HCT116 (cell line): ENCODE data around the gene DCDC2. TPM values are rescaled to one million over a fixed set of nuclear protein-coding genes. Genes with fewer than 3 reads are reported as not detected.

Experiments
- ATAC-seq: fragments of 200-7000 bp; cut with Tn5 transposase; 2 replicates; pipeline ENCODE4 v1.9.1; 2020; ENCODE audit warnings: mild to moderate bottlenecking, moderate library complexity
- BruUV-seq: library from RNA; stranded (reverse); fragments of 400-500 nt; replicated peaks from 2 replicates; lab custom pipeline; 2021; lab: Mats Ljungman, UMichigan
- CTCF ChIA-PET: fragments of 300-600 bp; sonication (Branson Sonifier 250); formaldehyde crosslinking; loops from one replicate; lab custom pipeline; 2021; ENCODE audit warnings: antibody characterized with exemption; lab: Charles Lee
- POLR2A ChIA-PET: fragments of 300-600, 350-600 bp; sonication (Branson Sonifier 250); formaldehyde crosslinking; loops from one replicate; lab custom pipeline; 2021; ENCODE audit warnings: antibody characterized with exemption; lab: Charles Lee
- RAD21 ChIA-PET, 2 experiments: fragments of 300-600 bp; sonication (Branson Sonifier 250); formaldehyde crosslinking; loops; one replicate each; lab custom pipeline; 2023; ENCODE audit warnings: low total read pairs in 2 of 2; ENCODE audit not compliant: uncharacterized antibody in 2 of 2, unreplicated experiment in 2 of 2, low non-redundant PET in 1 of 2; lab: Charles Lee
- DNase-seq: peaks from one replicate; pipeline ENCODE4 v3.0.0-alpha.2; 2010; ENCODE audit warnings: low read depth, low spot score
- H2AFZ ChIP-seq: fragments of 200-600 bp; shearing (Covaris generic), sonication (generic); 2 replicates; pipeline ENCODE4 v1.6.1; 2017; ENCODE audit warnings: low read depth, mixed run types, mixed read lengths, antibody characterized with exemption, low read length; ENCODE audit not compliant: poor library complexity, severe bottlenecking
- H3K27ac ChIP-seq: 2 replicates; pipeline ENCODE4 v1.5.1; 2012; ENCODE audit warnings: low read depth, low read length
- H3K27me3 ChIP-seq: fragments of 200-600 bp; sonication (generic); 2 replicates; pipeline ENCODE4 v1.6.1; 2016; ENCODE audit warnings: mixed run types, low read length, mixed read lengths; ENCODE audit not compliant: insufficient read depth
- H3K36me3 ChIP-seq, 2 experiments: fragments of 200-500 bp in 1 of 2; fragments of 200-600 bp in 1 of 2; sonication (Bioruptor generic) in 1 of 2; sonication (generic) in 1 of 2; 2 replicates each; pipeline versions ENCODE4 v1.5.1 to v1.6.1; 2014 to 2016; ENCODE audit warnings: low read length in 2 of 2, inconsistent platforms in 1 of 2, mixed read lengths in 1 of 2, mixed run types in 1 of 2; ENCODE audit not compliant: insufficient read depth in 2 of 2, control insufficient read depth in 1 of 2
- H3K4me1 ChIP-seq, 2 experiments: fragments of 200-600 bp in 1 of 2; sonication (generic) in 1 of 2; 2 replicates each; pipeline versions ENCODE4 v1.5.1 to v1.6.1; 2012 to 2017; ENCODE audit warnings: low read length in 2 of 2, inconsistent platforms in 1 of 2, mild to moderate bottlenecking in 1 of 2, mixed read lengths in 1 of 2, mixed run types in 1 of 2, moderate library complexity in 1 of 2; ENCODE audit not compliant: insufficient read depth in 2 of 2, control insufficient read depth in 1 of 2
- H3K4me2 ChIP-seq: fragments of 200-600 bp; sonication (generic); 2 replicates; pipeline ENCODE4 v1.6.1; 2017; ENCODE audit warnings: mixed run types, low read length, mixed read lengths
- H3K4me3 ChIP-seq, 2 experiments: fragments of 200-600 bp in 1 of 2; sonication (generic) in 1 of 2; replicated peaks in 1 of 2; 2 replicates each; pipeline ENCODE4 v1.5.1; 2011 to 2016; ENCODE audit warnings: low read length in 2 of 2, control low read depth in 1 of 2, low read depth in 1 of 2, mild to moderate bottlenecking in 1 of 2, mixed read lengths in 1 of 2, mixed run types in 1 of 2
- H3K79me2 ChIP-seq: fragments of 200-600 bp; sonication (generic); 2 replicates; pipeline ENCODE4 v1.6.1; 2017; ENCODE audit warnings: mild to moderate bottlenecking, mixed run types, low read length, moderate library complexity, mixed read lengths; ENCODE audit not compliant: insufficient read depth
- H3K9ac ChIP-seq: fragments of 200-600 bp; sonication (generic); 2 replicates; pipeline ENCODE4 v1.6.1; 2016; ENCODE audit warnings: low read length, mixed read lengths
- H3K9me2 ChIP-seq: fragments of 200-600 bp; sonication (generic), shearing (Covaris generic); 2 replicates; pipeline ENCODE4 v1.6.1; 2017; ENCODE audit warnings: mixed run types, mild to moderate bottlenecking, moderate library complexity; ENCODE audit not compliant: insufficient read depth
- H3K9me3 ChIP-seq, 2 experiments: fragments of 200-500 bp in 1 of 2; fragments of 200-600 bp in 1 of 2; sonication (Bioruptor generic) in 1 of 2; sonication (generic) in 1 of 2; 2 replicates each; pipeline ENCODE4 v1.6.1; 2014 to 2017; ENCODE audit warnings: low read length in 2 of 2, mixed read lengths in 2 of 2, inconsistent platforms in 1 of 2, low read depth in 1 of 2, mild to moderate bottlenecking in 1 of 2, mixed run types in 1 of 2, moderate library complexity in 1 of 2; ENCODE audit not compliant: control insufficient read depth in 1 of 2, insufficient read depth in 1 of 2
- H4K20me1 ChIP-seq: fragments of 200-600 bp; sonication (generic), shearing (Covaris generic); 2 replicates; pipeline ENCODE4 v1.6.1; 2017; ENCODE audit warnings: mixed run types, mild to moderate bottlenecking, moderate library complexity; ENCODE audit not compliant: insufficient read depth
- ELF1 ChIP-seq: IDR thresholded peaks from 2 replicates; pipeline ENCODE4 v1.6.1; 2012; ENCODE audit warnings: low read depth, borderline replicate concordance
- POLR2A ChIP-seq: IDR thresholded peaks from 2 replicates; pipeline ENCODE4 v1.7.0; 2011; ENCODE audit warnings: borderline replicate concordance; ENCODE audit not compliant: insufficient read depth, insufficient read length; ENCODE audit errors: extremely low read depth
- RAD21 ChIP-seq: IDR thresholded peaks from 2 replicates; pipeline ENCODE4 v1.6.1; 2012; ENCODE audit warnings: low read depth, mild to moderate bottlenecking
- SRF ChIP-seq: IDR thresholded peaks from 2 replicates; pipeline ENCODE4 v1.6.1; 2012; ENCODE audit warnings: low read depth
- YY1 ChIP-seq: IDR thresholded peaks from 2 replicates; pipeline ENCODE4 v1.6.1; 2011; ENCODE audit warnings: low read length, low read depth, moderate library complexity, mild to moderate bottlenecking; ENCODE audit not compliant: insufficient replicate concordance; ENCODE audit errors: extremely low read depth
- ZFX ChIP-seq: fragments of 450-650 bp; IDR thresholded peaks from 2 replicates; pipeline ENCODE4 v1.6.1; 2017
- intact Hi-C: fragments of 100-400 bp; cut with micrococcal nuclease; formaldehyde crosslinking; loops from 2 replicates; pipeline ENCODE4 v1.10.0; 2022
- total RNA-seq: library from RNA; stranded (reverse); gene quantifications from one replicate; pipeline ENCODE4 v1.2.1, GENCODE V29; 2021; ENCODE audit not compliant: unreplicated experiment
- TF ChIP-seq, protein P1 (sequence below): IDR thresholded peaks from 2 replicates; pipeline ENCODE4 v1.6.1; 2012
- TF ChIP-seq, protein P2 (sequence below): IDR thresholded peaks from 2 replicates; pipeline ENCODE4 v1.6.1; 2011; ENCODE audit warnings: mild to moderate bottlenecking, low read length, moderate library complexity; ENCODE audit not compliant: insufficient replicate concordance; ENCODE audit errors: extremely low read depth
- TF ChIP-seq, protein P3 (sequence below): IDR thresholded peaks from 2 replicates; pipeline ENCODE4 v1.6.1; 2012; ENCODE audit warnings: low read depth
- TF ChIP-seq, protein P4 (sequence below): IDR thresholded peaks from 2 replicates; pipeline ENCODE4 v1.6.1; 2012

DCDC2 gene
- total RNA-seq, 1 experiment from 2014 or later = 0.17 TPM

DNA sequence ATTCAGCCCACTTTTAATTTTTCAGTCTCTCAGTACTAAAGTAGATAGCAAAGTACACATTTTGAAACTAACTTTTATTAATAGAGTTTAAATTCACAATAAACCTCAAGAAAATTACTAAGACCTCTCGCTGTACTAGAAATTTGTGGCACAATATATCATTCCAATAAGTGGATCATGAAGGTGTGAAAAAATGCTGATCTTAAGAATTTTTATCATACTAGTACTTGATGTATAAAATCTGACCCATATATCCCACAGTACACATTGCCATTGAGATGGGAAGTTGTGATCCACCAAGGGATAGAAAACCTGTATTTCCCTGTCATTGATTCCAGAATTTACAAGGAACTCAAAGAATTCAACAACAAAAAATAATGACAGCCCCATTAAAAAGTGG, 85.7 kb downstream of the DCDC2 start:
- Histone ChIP-seq H3K4me1 (no peaks in the 10 kb centered on the region), H3K4me3 (no peak overlapping the region), H3K9ac (no peak overlapping the region), H3K27ac (no peak overlapping the region), H3K36me3 (no peaks in the 10 kb centered on the region), H3K27me3 (peaks cover 5% of the 10 kb centered on the region; the same call in 1 of the 2 replicates), H3K9me2 (no peaks in the 10 kb centered on the region), H3K9me3 (no peaks in the 10 kb centered on the region), H4K20me1 (no peaks in the 10 kb centered on the region), H2AFZ (no peak overlapping the region), H3K4me2 (no peak overlapping the region), H3K79me2 (no peaks in the 10 kb centered on the region)
- ChIA-PET POLR2A (no interaction called here), RAD21 (no interaction called here), CTCF (interaction anchor here (3.0 kb wide), 1 partner anchor 208 kb away, joined by 16 read pairs; no protein-coding TSS in a partner anchor)
- BruUV-seq = no TSS peak
- no peak for DNase-seq
- TF ChIP-seq SRF = no peak
- ATAC-seq = no peak
- intact Hi-C loops = no loop called here

DNA sequence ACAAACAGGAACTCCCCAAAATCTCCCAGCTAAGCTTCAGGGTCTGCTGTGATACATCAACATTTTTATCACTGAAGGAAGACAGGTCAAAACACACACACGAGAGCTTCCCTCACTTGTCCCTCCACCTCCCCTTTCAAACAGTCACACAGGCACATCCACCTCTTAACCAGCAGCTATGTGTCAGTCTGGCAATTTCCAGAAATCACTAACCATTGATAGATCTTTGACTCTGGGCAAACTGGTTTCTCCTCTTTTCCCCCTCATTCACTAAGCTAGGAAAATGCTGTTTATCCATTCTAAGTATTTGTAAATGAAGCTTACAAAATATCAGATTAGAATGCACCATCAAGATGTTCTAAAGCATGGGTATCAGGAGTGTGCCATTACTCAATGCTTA, 87.8 kb downstream of the DCDC2 start:
- no peak overlapping the region for H3K4me3 ChIP-seq
- no peaks in the 10 kb centered on the region for H3K27me3 ChIP-seq
- H3K79me2 ChIP-seq = no peaks in the 10 kb centered on the region
- no peaks in the 10 kb centered on the region for H4K20me1 ChIP-seq
- H3K9me3 ChIP-seq = no peaks in the 10 kb centered on the region
- BruUV-seq = no TSS peak
- ATAC-seq (no peak), DNase-seq (no peak)
- H3K9me2 ChIP-seq = no peaks in the 10 kb centered on the region
- H2AFZ ChIP-seq = no peak overlapping the region
- H3K9ac ChIP-seq = no peak overlapping the region
- RAD21 ChIA-PET = no interaction called here
- no peaks in the 10 kb centered on the region for H3K4me1 ChIP-seq
- POLR2A ChIA-PET = no interaction called here
- no peak overlapping the region for H3K27ac ChIP-seq
- H3K36me3 ChIP-seq = no peaks in the 10 kb centered on the region
- H3K4me2 ChIP-seq = no peak overlapping the region
- CTCF ChIA-PET = interaction anchor here (0.6 to 1.2 kb wide), 3 partner anchors 11 to 119 kb away, joined by 3 read pairs; no protein-coding TSS in a partner anchor
- intact Hi-C loops = no loop called here
- no peak for TF ChIP-seq YY1
- TF ChIP-seq, protein P1, sequence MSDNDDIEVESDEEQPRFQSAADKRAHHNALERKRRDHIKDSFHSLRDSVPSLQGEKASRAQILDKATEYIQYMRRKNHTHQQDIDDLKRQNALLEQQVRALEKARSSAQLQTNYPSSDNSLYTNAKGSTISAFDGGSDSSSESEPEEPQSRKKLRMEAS = no peak
- TF ChIP-seq, protein P2, sequence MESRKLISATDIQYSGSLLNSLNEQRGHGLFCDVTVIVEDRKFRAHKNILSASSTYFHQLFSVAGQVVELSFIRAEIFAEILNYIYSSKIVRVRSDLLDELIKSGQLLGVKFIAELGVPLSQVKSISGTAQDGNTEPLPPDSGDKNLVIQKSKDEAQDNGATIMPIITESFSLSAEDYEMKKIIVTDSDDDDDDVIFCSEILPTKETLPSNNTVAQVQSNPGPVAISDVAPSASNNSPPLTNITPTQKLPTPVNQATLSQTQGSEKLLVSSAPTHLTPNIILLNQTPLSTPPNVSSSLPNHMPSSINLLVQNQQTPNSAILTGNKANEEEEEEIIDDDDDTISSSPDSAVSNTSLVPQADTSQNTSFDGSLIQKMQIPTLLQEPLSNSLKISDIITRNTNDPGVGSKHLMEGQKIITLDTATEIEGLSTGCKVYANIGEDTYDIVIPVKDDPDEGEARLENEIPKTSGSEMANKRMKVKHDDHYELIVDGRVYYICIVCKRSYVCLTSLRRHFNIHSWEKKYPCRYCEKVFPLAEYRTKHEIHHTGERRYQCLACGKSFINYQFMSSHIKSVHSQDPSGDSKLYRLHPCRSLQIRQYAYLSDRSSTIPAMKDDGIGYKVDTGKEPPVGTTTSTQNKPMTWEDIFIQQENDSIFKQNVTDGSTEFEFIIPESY = no peak
- TF ChIP-seq, protein P3, sequence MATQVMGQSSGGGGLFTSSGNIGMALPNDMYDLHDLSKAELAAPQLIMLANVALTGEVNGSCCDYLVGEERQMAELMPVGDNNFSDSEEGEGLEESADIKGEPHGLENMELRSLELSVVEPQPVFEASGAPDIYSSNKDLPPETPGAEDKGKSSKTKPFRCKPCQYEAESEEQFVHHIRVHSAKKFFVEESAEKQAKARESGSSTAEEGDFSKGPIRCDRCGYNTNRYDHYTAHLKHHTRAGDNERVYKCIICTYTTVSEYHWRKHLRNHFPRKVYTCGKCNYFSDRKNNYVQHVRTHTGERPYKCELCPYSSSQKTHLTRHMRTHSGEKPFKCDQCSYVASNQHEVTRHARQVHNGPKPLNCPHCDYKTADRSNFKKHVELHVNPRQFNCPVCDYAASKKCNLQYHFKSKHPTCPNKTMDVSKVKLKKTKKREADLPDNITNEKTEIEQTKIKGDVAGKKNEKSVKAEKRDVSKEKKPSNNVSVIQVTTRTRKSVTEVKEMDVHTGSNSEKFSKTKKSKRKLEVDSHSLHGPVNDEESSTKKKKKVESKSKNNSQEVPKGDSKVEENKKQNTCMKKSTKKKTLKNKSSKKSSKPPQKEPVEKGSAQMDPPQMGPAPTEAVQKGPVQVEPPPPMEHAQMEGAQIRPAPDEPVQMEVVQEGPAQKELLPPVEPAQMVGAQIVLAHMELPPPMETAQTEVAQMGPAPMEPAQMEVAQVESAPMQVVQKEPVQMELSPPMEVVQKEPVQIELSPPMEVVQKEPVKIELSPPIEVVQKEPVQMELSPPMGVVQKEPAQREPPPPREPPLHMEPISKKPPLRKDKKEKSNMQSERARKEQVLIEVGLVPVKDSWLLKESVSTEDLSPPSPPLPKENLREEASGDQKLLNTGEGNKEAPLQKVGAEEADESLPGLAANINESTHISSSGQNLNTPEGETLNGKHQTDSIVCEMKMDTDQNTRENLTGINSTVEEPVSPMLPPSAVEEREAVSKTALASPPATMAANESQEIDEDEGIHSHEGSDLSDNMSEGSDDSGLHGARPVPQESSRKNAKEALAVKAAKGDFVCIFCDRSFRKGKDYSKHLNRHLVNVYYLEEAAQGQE = no peak
- no peak for TF ChIP-seq RAD21
- no peak for TF ChIP-seq ELF1
- TF ChIP-seq ZFX = no peak
- TF ChIP-seq, protein P4, sequence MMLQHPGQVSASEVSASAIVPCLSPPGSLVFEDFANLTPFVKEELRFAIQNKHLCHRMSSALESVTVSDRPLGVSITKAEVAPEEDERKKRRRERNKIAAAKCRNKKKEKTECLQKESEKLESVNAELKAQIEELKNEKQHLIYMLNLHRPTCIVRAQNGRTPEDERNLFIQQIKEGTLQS = no peak
- TF ChIP-seq POLR2A = no peak
